Activated CD8-positive, alpha-beta T cell treated with anti-CD3 and anti-CD28 coated beads for 36 hours (primary cell): ENCODE data around the gene NTSR1. TPM values are rescaled to one million over a fixed set of nuclear protein-coding genes. Genes with fewer than 3 reads are reported as not detected.

Experiments used
- ATAC-seq: fragments of 200-7000 bp; cut with Tn5 transposase; one replicate; pipeline ENCODE4 v1.10.0; 2021; ENCODE audit warnings: mild to moderate bottlenecking, moderate library complexity
- CTCF ChIA-PET: fragments of 350-600 bp; sonication (Branson Sonifier 250); formaldehyde crosslinking; loops from one replicate; lab custom pipeline; 2021; ENCODE audit warnings: antibody characterized with exemption; lab: Charles Lee
- POLR2A ChIA-PET: fragments of 350-600 bp; sonication (Branson Sonifier 250); formaldehyde crosslinking; loops from one replicate; lab custom pipeline; 2021; ENCODE audit warnings: antibody characterized with exemption; lab: Charles Lee
- DNase-seq: peaks from one replicate; pipeline ENCODE4 v3.0.0-alpha.2; 2020
- H3K27ac Mint-ChIP-seq: one replicate; pipeline ENCODE4 v1.8.0; 2021; ENCODE audit warnings: mild to moderate bottlenecking, mixed read lengths
- H3K27me3 Mint-ChIP-seq: one replicate; pipeline ENCODE4 v1.8.0; 2021; ENCODE audit warnings: mixed read lengths
- H3K36me3 Mint-ChIP-seq: one replicate; pipeline ENCODE4 v1.8.0; 2021; ENCODE audit warnings: low read depth, mixed read lengths
- H3K4me1 Mint-ChIP-seq: one replicate; pipeline ENCODE4 v1.8.0; 2021; ENCODE audit warnings: low read depth, mixed read lengths
- H3K4me3 Mint-ChIP-seq: one replicate; pipeline ENCODE4 v1.8.0; 2021; ENCODE audit warnings: mild to moderate bottlenecking, moderate library complexity, mixed read lengths
- H3K9me3 Mint-ChIP-seq: one replicate; pipeline ENCODE4 v1.8.0; 2021; ENCODE audit warnings: mixed read lengths
- CTCF ChIP-seq: fragments of 200-600 bp; IDR thresholded peaks from one replicate; pipeline ENCODE4 v1.8.0; 2022; ENCODE audit warnings: antibody characterized with exemption, mild to moderate bottlenecking
- intact Hi-C: fragments of 100-400 bp; cut with micrococcal nuclease; formaldehyde crosslinking; loops from one replicate; pipeline ENCODE4 v1.10.0; 2022
- total RNA-seq, 2 experiments: library from RNA; stranded (reverse); gene quantifications; one replicate each; pipeline ENCODE4 v1.2.3, GENCODE V29; 2021

Gene NTSR1
- total RNA-seq, 2 experiments from 2014 or later, result not detected

DNA sequence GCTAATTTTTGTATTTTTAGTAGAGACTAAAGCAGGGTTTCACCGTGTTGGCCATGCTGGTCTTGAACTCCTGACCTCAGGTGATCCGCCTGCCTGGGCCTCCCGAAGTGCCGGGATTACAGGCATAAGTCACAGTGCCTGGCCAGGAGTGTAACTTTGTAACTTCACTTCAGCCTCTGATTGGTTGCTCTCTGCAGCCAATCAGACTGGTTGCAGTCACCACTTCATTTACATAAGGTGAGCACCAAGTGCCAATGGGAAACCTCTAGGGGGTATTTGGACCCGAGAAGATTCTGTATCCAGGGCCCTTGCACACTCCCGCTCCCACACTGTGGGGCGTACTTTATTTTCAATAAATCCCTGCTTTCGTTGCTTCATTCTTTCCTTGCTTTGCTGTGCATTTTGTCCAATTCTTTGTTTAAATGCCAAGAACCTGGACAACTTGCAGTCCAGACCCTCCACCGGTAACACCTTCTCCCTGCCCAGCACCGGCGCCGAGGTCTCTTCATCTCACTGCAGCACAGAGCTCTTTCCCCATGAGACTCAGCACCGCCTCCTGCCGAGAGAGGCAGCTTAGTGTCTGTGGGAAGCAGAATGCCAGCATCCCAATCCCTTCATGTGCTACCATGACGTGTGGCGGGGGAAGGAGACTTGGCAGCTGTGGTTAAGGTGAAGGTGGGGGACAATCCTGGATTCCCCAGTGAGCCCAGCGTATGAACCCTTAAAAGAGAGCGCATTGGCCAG lies 73.7 kb downstream of the NTSR1 start:
- TF ChIP-seq CTCF, result no peak
- H3K27me3 Mint-ChIP-seq, result no peaks in the 10 kb centered on the region
- no peaks in the 10 kb centered on the region for H3K36me3 Mint-ChIP-seq
- peaks cover 5% of the 10 kb centered on the region for H3K4me1 Mint-ChIP-seq
- CTCF ChIA-PET, result interaction anchor here (0.8 to 2.7 kb wide), 3 partner anchors 9 to 283 kb away, joined by 3 to 15 read pairs (median 4); no protein-coding TSS in a partner anchor
- ATAC-seq (no peak), DNase-seq (no peak)
- intact Hi-C loops, result no loop called here
- no peaks in the 10 kb centered on the region for H3K9me3 Mint-ChIP-seq
- POLR2A ChIA-PET, result no interaction called here
- H3K4me3 Mint-ChIP-seq, result no peak overlapping the region
- H3K27ac Mint-ChIP-seq, result no peak overlapping the region

GRCh38 chr20:62782893-62783278 lies 74.2 kb downstream of the NTSR1 start:
- intact Hi-C loops, result no loop called here
- TF ChIP-seq CTCF, result no peak
- POLR2A ChIA-PET, result no interaction called here

DNA sequence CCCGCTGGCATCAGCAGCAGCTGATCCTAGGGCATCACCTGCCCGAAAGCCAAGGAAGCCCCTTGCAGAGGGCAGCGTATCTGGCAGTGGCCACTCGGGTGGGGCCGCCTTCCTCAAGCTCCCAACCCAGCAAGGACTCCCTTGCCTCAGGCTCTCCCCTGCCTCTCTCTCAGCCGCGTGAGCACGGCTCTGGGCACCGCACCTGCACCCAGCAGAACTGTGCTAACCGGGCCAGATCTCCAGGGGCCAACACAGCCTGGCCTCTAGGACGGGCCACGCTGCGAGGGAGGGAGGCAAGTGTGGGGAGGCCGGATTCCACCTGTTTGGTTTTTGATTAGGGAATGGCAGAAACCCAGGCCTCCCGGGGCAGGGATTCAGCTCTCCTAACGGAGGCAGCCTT lies 75.9 kb downstream of the NTSR1 start:
- no peaks in the 10 kb centered on the region for H3K27me3 Mint-ChIP-seq
- no peak for TF ChIP-seq CTCF
- DNase-seq (no peak), ATAC-seq (no peak)
- no peaks in the 10 kb centered on the region for H3K36me3 Mint-ChIP-seq
- ChIA-PET CTCF (no interaction called here), POLR2A (interaction anchor here (1.3 kb wide), 1 partner anchor 44 kb away, joined by 3 read pairs; no protein-coding TSS in a partner anchor)
- H3K9me3 Mint-ChIP-seq, result no peaks in the 10 kb centered on the region
- intact Hi-C loops, result no loop called here
- no peak overlapping the region for H3K27ac Mint-ChIP-seq
- H3K4me1 Mint-ChIP-seq, result peaks cover 9% of the 10 kb centered on the region
- no peak overlapping the region for H3K4me3 Mint-ChIP-seq

More at GRCh38 chr20:62782893-62783278, 74.2 kb downstream of the NTSR1 start:
- Mint-ChIP-seq H3K27me3 (no peaks in the 10 kb centered on the region), H3K36me3 (no peaks in the 10 kb centered on the region), H3K9me3 (no peaks in the 10 kb centered on the region), H3K4me1 (peaks cover 9% of the 10 kb centered on the region), H3K27ac (no peak overlapping the region), H3K4me3 (no peak overlapping the region)
- no peak for ATAC-seq
- no peak for DNase-seq
- CTCF ChIA-PET, result interaction anchor here (0.6 to 2.7 kb wide), 4 partner anchors 9 to 283 kb away, joined by 3 to 15 read pairs (median 4); no protein-coding TSS in a partner anchor

DNA sequence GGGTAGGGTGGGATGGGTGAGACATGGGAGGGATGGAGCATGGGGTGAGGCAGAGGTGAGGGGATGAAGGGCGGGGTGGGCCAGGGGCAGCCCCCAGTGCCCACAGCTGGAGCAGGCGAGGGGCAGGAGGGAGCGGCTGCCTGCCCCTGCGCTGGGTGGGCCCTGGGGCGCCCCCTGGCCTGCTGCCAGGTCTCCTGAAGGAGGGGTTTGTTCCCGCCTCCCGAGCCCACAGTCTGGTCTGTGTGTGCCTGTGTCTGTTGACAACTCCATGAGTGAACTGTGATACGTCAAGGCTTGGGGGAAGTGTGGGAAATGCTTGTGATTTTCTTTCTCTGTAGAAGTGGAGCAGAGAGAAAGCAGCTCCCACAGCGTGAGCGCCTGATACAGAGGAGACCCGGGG lies 76.8 kb downstream of the NTSR1 start:
- H3K4me3 Mint-ChIP-seq, result no peak overlapping the region
- no peaks in the 10 kb centered on the region for H3K36me3 Mint-ChIP-seq
- no peaks in the 10 kb centered on the region for H3K9me3 Mint-ChIP-seq
- peaks cover 9% of the 10 kb centered on the region for H3K4me1 Mint-ChIP-seq
- intact Hi-C loops, result no loop called here
- ChIA-PET POLR2A (interaction anchor here (0.6 kb wide), 1 partner anchor 179 kb away, joined by 3 read pairs; no protein-coding TSS in a partner anchor), CTCF (no interaction called here)
- DNase-seq (no peak), ATAC-seq (no peak)
- H3K27me3 Mint-ChIP-seq, result no peaks in the 10 kb centered on the region
- H3K27ac Mint-ChIP-seq, result no peak overlapping the region
- no peak for TF ChIP-seq CTCF

- Mint-ChIP-seq H3K27me3 (no peaks in the 10 kb centered on the region), H3K4me1 (peaks cover 10% of the 10 kb centered on the region), H3K36me3 (no peaks in the 10 kb centered on the region), H3K9me3 (no peaks in the 10 kb centered on the region), H3K4me3 (no peak overlapping the region), H3K27ac (no peak overlapping the region)
- intact Hi-C loops, result no loop called here
- ATAC-seq, result no peak
- DNase-seq, result no peak
- no peak for TF ChIP-seq CTCF
- POLR2A ChIA-PET, result interaction anchor here (0.6 kb wide), 1 partner anchor 179 kb away, joined by 3 read pairs; no protein-coding TSS in a partner anchor
- CTCF ChIA-PET, result no interaction called here
These were observed 77.5 kb downstream of the NTSR1 start for GRCh38 chr20:62786157-62786556.
